Thoracic aorta (tissue), 2 donors: ENCODE data around the gene STX8. TPM values are rescaled to one million over a fixed set of nuclear protein-coding genes. Genes with fewer than 3 reads are reported as not detected.

Experiments
- ATAC-seq: fragments of 150-250 bp; one replicate; pipeline ENCODE4 v1.8.0; 2017; ENCODE audit warnings: low read depth; ENCODE audit not compliant: insufficient number of reproducible peaks, low FRiP score
- DNase-seq: peaks from one replicate; pipeline ENCODE4 v3.0.0-alpha.2; 2020; ENCODE audit warnings: low spot score
- H3K27ac ChIP-seq, 2 donors: fragments of 200-600 bp; sonication (generic); 1 replicate in 1 of 2; 2 replicates in 1 of 2; pipeline ENCODE4 v1.5.1; 2016; ENCODE audit warnings: mild to moderate bottlenecking in 2 of 2, moderate library complexity in 2 of 2
- H3K27me3 ChIP-seq: fragments of 200-600 bp; sonication (generic); replicated peaks from 2 replicates; pipeline ENCODE4 v1.6.0; 2016; ENCODE audit warnings: mild to moderate bottlenecking; ENCODE audit not compliant: insufficient read depth
- H3K36me3 ChIP-seq: fragments of 200-600 bp; sonication (generic); one replicate; pipeline ENCODE4 v1.5.1; 2016
- H3K4me1 ChIP-seq, 2 donors: fragments of 200-600 bp; sonication (generic); 1 replicate in 1 of 2; 2 replicates in 1 of 2; pipeline versions ENCODE4 v1.5.1 to v1.6.0; 2016; ENCODE audit warnings: low read depth in 2 of 2, mild to moderate bottlenecking in 1 of 2; ENCODE audit not compliant: control insufficient read depth in 1 of 2
- H3K4me3 ChIP-seq: fragments of 200-600 bp; sonication (generic); 2 replicates; pipeline ENCODE4 v1.5.1; 2016; ENCODE audit warnings: mild to moderate bottlenecking
- H3K9me3 ChIP-seq: fragments of 200-600 bp; sonication (generic); 2 replicates; pipeline ENCODE4 v1.5.1; 2016
- total RNA-seq, 2 donors: library from RNA; depleted of rRNA; stranded (reverse); fragments of >200 nt; gene quantifications; one replicate each; pipeline versions ENCODE4 v1.1.0 to v1.2.3, GENCODE V29; 2016
- TF ChIP-seq, protein P1 (sequence below): fragments of 200-600 bp; sonication (generic); IDR thresholded peaks from one replicate; pipeline ENCODE4 v1.5.1; 2019; ENCODE audit warnings: antibody characterized with exemption

Gene STX8
- total RNA-seq, 2 donors from 2014 or later: 93.9 to 99.8 TPM

DNA sequence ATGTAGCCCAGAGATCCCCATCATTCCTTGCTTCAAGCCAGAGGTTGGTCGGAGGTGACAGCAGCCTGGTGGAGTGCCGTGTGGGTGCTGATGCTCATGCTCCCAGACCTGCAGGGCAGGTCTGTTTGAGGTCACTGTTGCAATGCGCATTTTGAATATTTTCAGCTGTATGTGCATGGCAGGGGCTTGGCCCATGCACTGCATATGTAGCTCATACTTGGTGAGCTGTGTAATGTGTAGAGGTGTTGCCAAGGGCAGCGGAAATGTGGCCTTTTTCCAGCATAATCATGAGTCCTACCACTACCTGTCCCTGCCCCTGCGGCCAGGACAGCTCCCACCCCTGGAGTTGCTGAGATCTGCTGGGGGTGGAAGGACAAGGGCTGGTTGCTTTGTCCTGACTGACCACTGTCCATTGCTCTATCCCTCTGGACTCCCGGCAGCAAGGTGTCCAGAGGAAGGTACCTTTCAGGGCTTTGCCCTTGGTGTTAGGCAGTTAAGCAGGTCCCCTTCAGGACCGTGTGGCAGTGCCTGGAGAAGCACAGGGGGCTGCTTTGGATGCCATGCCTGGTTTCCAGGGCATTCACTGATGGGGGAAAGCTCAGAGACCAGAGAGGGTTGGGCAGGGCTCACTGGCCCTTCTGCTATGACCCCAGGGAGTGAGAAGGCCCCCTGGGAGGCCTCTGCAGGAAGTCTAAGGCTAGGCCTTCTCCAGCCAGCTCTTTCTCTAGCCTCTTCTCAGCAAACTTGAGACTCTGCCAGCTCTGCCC lies 339.2 kb downstream of the STX8 start:
- no peaks in the 10 kb centered on the region for H3K27me3 ChIP-seq
- H3K27ac ChIP-seq: peak overlapping the region; percentile 59 to 92
- ATAC-seq (no peak), DNase-seq (no peak)
- no peaks in the 10 kb centered on the region for H3K36me3 ChIP-seq
- no peaks in the 10 kb centered on the region for H3K9me3 ChIP-seq
- TF ChIP-seq, protein P1, sequence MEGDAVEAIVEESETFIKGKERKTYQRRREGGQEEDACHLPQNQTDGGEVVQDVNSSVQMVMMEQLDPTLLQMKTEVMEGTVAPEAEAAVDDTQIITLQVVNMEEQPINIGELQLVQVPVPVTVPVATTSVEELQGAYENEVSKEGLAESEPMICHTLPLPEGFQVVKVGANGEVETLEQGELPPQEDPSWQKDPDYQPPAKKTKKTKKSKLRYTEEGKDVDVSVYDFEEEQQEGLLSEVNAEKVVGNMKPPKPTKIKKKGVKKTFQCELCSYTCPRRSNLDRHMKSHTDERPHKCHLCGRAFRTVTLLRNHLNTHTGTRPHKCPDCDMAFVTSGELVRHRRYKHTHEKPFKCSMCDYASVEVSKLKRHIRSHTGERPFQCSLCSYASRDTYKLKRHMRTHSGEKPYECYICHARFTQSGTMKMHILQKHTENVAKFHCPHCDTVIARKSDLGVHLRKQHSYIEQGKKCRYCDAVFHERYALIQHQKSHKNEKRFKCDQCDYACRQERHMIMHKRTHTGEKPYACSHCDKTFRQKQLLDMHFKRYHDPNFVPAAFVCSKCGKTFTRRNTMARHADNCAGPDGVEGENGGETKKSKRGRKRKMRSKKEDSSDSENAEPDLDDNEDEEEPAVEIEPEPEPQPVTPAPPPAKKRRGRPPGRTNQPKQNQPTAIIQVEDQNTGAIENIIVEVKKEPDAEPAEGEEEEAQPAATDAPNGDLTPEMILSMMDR: no peak
- H3K4me1 ChIP-seq: peaks cover 21 to 52% of the 10 kb centered on the region in 2 donors
- H3K4me3 ChIP-seq: no peak overlapping the region

DNA sequence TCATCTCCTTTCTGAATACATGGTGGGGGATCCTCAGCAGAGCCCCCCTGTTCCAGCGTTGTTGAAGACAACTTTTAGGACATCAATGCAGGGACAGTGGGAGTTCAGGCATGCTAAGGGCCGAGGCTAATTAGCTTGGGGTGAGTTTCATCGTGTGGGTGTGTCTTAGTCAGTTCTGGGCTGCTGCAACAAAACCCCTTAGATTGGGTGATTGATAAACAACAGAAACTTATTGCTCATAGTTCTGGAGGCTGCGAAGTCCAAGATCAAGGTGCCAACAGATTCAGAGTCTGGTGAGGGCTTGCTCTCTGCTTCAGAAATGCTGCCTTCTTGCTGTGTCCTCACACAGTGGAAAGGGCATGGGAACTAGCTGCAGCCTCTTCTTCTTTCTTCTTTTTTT lies 340.3 kb downstream of the STX8 start:
- no peak for DNase-seq
- H3K4me1 ChIP-seq: peaks cover 15 to 46% of the 10 kb centered on the region in 2 donors
- no peaks in the 10 kb centered on the region for H3K27me3 ChIP-seq
- TF ChIP-seq, protein P1: no peak
- no peak for ATAC-seq
- H3K4me3 ChIP-seq: no peak overlapping the region
- H3K9me3 ChIP-seq: no peaks in the 10 kb centered on the region
- H3K36me3 ChIP-seq: no peaks in the 10 kb centered on the region
- peak overlapping the region in 1 of 2 donors; percentile 92 for H3K27ac ChIP-seq

DNA sequence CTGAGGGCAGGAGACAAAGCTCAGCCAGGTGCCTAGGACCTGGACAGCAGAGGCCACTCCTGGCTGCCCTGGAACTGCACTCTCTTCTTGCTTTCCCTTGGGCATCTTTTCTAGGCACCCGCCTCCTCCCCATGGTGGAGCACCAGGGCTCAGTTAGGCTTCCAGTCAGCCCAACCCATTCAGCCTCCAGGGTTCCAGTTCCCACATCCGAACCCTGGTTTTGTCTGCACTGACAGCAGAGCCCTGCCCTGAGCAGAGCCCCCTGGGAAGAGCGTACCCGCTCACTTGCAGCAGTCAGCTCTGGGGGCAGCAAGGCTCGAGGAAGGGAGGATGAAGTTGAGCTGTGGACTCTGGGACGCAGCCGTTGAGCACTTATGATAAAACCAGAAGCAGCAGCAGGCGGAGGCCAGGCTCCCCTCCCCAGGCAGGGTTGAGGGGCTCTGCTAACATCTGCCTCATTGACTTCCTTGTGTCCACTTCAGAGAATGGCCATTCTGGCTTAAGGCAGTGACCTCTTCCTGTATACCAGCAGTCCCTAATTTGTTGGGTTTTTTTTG lies 341.2 kb downstream of the STX8 start:
- Histone ChIP-seq H3K36me3 (no peaks in the 10 kb centered on the region), H3K4me3 (no peak overlapping the region), H3K4me1 (peaks cover 13 to 50% of the 10 kb centered on the region in 2 donors), H3K27ac (no peak overlapping the region), H3K9me3 (no peaks in the 10 kb centered on the region), H3K27me3 (no peaks in the 10 kb centered on the region)
- ATAC-seq (no peak), DNase-seq (no peak)
- TF ChIP-seq, protein P1: no peak

DNA sequence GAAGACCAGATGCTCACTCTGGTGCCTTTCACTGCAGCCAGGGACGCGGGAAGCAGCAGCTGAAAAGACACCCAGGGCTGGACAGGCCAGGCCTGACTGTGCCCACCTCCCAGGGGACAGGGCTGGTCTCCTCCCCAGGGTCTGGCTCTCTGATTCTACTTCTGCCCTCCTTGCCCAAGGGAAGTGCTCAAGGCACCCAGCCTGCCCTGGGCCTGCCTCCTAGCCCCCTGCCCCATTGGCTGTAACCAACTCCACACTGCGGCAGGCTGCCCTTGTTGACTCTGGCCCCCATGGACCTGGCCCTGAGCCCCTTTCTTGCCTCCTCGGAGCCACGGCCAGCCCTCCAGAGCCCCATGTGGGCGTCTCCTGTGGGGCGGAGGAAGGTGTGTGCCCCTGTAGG lies 341.9 kb downstream of the STX8 start:
- no peaks in the 10 kb centered on the region for H3K27me3 ChIP-seq
- no peak for ATAC-seq
- TF ChIP-seq, protein P1: no peak
- H3K36me3 ChIP-seq: no peaks in the 10 kb centered on the region
- H3K9me3 ChIP-seq: no peaks in the 10 kb centered on the region
- H3K4me1 ChIP-seq: peaks cover 10 to 50% of the 10 kb centered on the region in 2 donors
- H3K27ac ChIP-seq: peak overlapping the region in 1 of 2 donors; percentile 36
- H3K4me3 ChIP-seq: no peak overlapping the region
- no peak for DNase-seq

DNA sequence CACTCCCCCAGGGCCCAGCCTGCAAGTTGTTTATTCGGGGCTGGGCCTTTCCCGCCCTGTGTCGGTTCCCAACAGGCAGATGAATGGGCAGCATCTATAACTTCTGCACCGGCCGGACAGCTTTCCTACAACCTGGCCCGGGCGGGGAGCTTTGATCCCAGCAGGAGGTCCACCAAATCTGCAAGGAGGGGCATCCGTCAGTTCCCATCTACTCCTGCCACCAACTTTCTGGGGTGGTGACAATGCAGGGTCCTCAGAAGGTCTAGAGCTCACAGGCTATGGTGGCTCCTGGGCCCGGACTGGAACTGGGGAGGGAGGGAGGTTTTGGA lies 342.4 kb downstream of the STX8 start:
- TF ChIP-seq, protein P1: no peak
- Histone ChIP-seq H3K9me3 (no peaks in the 10 kb centered on the region), H3K4me3 (no peak overlapping the region), H3K27me3 (no peaks in the 10 kb centered on the region), H3K27ac (peak overlapping the region in 1 of 2 donors; percentile 36), H3K4me1 (peaks cover 10 to 46% of the 10 kb centered on the region in 2 donors), H3K36me3 (no peaks in the 10 kb centered on the region)
- ATAC-seq (no peak), DNase-seq (no peak)
